NB4 (cell line): ENCODE measurements around the gene GALNT11.

Experiments used
- MAX ChIP-seq: IDR thresholded peaks from 2 replicates; pipeline ENCODE4 v1.6.1; 2011; ENCODE audit warnings: low read depth, low read length
- POLR2A ChIP-seq: IDR thresholded peaks from 2 replicates; pipeline ENCODE4 v1.6.1; 2011; ENCODE audit warnings: mild to moderate bottlenecking; ENCODE audit not compliant: insufficient read length; ENCODE audit errors: extremely low read depth

GRCh38 chr7:151978616-151979015, 46.9 kb upstream of the GALNT11 start:
- TF ChIP-seq POLR2A (no peak), MAX (no peak)
